Tongue (tissue), 2 donors: ENCODE measurements around the gene PDCL3. TPM values are rescaled to one million over a fixed set of nuclear protein-coding genes. Genes with fewer than 3 reads are reported as not detected.
A peak's percentile ranks its signal among the peaks of the same experiment; 100 is the strongest.

Source experiments
- DNase-seq: peaks from one replicate; pipeline ENCODE4 v3.0.0-alpha.2; 2015
- total RNA-seq: library from RNA; depleted of rRNA; stranded (reverse); fragments of >200 nt; gene quantifications from one replicate; pipeline ENCODE4 v1.2.3, GENCODE V29; 2014

The PDCL3 gene
- total RNA-seq: 20.9 TPM

DNA sequence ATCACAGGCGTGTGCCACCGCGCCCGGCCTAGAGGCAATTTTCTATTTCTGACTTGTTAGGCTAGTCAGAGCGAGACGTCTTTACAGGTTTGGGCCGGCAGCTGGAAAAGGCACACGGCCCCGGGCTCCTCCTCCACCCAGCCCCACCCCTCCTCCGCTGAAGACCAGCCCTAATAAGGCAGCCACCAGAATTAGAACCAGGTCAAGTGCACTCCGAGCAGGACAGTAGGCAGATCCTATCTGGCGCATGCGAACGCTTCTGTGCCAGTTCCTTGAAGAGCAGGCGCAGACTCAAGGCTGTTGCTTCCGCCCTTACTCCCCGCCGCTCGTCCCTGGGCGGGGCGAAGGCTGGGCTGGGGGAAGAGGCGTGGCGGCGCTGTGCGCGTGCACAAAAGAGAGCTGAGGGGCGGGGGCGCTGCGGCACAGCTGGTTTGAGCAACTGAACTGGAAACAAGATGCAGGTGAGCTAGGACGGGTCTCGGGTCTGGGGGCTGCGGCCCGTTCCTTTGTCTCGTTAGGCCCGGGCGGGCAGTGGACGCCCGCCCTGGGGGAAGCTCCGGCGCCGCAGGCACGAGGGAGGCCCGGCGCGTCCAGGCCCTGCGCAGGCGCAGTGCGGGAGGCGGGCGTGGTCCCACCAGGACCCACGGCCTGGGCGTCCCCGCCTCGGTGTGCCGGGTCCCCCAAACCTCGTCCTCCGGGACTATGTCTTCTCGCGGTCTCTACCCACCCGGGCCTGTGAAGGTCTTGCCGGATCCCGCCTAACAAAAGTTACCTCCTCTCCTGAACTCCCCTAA, at the start of gene PDCL3:
TSS of gene PDCL3 (plus strand) at position 381 of the 794 bp plus-strand sequence. CDS start at position 456, 75 bp downstream.
- peak; percentile 99 for DNase-seq

DNA sequence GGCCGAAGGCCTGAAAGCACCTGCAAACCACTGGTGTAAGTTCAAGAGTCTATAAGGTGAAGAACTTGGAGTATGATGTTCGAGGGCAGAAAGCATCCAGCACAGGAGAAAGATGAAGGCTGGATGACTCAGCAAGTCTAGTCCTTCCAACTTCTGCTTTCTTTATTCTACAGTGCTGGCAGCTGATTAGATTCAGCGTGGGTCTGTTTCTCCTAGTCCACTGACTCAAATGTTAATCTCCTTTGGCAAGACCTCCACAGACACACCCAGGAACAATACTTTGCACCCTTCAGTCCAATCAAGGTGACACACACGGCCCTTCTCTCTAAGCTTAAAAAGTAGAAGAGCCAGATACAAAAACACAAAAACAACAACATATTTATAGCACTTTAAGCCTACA, 49.1 kb upstream of the PDCL3 start:
- DNase-seq: no peak

DNA sequence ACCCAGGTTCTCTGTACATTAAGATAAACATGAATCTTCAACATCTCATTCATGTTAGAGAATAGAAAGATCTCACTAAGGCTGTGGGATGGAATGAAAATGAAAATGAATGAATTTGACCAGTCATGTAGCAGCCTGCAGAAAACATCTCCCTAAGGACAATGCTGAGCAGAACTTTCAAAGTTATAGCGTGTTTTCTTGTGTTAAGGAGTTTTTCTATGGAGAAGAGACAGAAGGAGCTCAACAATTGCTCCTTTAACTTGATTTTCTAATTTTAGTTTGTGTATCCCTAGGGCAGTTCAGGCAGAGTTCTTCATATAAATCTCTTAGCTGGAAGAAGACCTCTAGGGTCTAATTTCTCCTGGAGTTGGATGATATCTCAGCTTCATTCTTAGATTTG, 45.2 kb upstream of the PDCL3 start:
- DNase-seq: no peak

DNA sequence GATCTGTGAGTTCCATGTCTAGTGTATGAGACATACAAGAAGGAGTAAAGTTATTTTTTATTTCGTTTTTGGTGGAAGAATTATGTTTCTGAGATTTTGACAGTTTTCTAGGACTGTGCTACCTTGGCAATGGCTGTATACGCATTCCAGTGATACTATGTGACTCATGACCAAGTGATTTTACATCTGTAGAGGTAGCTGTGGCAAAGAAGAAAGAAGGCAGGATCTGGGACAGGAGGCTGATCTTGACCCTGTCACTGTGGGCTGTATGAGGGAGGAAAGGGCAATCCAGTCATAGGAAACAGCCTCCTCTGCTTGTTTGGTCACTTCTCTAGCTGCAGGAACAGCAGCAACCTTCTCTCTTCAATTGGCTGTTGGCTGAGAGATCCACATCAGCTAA, 44.0 kb upstream of the PDCL3 start:
- no peak for DNase-seq

DNA sequence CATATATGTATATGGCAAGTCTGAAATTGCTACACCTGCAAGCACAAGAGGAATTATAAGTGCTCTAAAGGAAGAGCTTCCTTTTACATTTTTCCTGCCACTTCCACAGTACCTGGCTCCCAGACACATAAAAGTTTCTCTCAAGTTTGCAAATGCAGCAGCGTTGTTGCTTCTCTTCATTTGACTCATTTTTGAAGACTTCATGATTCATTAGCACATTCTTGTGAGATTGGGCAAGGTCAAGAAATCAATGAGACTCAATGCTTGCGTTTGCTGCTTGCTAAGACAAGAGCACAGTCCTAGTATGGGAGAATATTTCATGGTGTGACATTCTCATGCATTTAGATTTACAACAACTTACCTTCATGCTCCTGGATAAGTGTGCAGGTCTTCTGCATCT, 42.6 kb upstream of the PDCL3 start:
- DNase-seq: no peak

DNA sequence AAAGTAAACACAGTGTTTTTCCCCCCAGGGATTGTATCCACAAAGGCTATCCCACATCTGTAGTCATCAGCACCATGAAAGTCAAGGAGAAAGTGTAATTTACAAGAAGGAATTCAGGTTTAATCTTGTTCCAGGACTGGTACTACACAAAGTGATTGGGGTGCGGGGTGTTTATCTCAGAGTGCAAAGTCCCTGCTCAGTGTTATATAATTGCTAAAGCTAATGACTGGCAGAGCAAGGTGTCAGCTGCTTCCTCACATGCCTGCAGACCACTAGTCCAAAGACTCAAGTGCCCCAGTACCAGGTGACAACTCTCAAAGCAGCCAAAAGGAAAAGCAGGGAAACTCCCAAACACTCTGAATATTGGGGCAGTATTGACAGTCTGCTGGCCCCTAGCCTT, 40.4 kb upstream of the PDCL3 start:
- no peak for DNase-seq

DNA sequence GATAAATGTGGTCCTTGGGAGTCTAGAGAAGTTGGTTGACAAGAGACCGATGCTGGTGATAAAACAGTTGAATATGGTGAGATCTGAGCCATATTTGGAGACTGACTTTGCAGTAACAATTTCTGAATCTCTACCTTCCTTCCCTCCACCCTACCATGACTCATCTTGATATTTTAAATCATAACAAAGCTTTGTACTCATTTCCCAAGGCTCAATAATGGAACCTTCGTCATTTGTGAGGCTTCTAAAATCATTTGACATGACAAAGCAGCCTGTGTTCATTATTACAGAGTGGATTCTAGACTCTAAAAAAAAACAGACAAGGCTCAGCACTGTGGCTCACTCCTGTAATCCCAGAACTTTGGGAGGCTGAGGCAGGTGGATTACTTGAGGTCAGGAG, 38.5 kb upstream of the PDCL3 start:
- DNase-seq: no peak

DNA sequence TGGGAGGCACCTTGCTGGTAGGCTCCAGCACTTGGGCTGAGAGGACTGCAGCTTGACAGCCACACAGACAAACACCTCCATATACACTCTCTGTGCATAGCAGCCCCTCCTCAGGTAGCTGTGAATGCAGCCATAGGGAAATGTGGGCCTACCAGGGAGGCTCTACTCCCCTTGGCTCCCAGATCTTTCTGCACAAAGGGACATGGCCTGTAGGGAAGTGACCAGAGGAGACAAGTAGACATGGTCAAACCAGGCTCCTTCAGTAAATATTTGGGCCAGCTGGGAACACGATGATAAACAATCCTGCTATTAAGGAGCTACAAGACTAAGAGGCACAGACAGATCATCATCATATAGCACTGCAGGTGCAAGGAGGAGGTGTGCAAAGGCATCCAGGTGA, 35.9 kb upstream of the PDCL3 start:
- no peak for DNase-seq

DNA sequence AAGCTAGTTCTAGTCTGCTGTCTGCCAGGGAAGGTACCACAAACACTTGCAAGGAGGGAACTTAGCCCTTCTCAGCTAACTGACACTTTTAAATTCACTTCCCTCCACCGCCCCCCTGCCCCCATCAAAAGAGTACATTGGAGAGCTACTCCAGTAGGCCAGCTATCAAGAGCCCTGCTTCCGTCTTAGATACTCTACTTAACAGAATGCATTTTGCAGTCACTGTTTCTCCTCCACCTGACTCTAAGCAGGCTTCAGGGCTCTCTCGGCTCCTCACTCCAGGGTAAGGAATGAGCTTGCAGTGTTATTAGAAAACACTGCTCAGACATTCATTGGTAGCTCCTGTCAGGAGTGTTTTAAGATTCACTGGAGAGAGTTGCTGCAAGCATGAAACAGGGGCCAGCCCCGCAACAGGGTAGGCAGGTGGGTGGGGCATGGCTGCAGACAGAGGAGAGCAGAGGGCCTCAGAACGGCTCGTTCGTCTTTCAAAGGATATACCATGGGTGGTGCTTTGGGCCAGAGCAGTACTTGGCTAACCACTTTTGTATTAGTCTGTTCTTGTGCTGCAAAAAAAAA, 35.3 kb upstream of the PDCL3 start:
- no peak for DNase-seq

DNA sequence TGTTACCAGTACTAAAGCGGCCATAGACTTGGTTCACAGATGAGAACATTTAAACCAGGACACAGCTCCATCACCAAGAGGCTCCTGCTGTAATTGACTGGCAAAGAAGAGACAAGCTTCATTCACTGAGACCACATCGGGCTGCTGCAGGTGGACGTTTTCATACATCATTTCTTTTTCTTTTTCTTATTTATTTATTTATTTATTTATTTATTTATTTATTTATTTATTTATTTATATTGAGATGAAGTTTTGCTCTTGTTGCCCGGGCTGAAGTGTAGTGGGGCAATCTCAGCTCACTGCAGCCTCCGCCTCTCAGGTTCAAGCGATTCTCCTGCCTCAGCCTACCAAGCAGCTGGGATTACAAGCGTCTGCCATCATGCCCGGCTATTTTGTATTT, 33.6 kb upstream of the PDCL3 start:
- DNase-seq: no peak

DNA sequence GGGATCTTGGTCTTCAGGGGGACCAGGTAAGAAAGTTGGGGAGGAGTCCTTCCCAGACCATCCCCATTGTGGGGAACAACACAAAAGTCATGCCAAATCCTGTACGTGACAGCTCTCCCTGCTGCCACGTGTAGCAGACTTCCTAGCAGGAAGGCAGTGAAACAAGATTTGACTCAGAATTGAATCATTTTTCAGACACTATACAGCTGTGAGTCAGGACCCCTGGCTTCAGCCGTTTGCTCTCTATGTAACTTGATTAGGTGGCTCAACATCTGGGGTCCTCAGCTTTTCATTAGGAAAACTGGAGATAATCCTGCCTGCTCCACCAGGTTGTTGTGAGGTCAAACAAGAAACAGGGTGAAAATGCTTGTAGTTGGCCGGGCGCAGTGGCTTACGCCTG, 32.9 kb upstream of the PDCL3 start:
- DNase-seq: no peak

DNA sequence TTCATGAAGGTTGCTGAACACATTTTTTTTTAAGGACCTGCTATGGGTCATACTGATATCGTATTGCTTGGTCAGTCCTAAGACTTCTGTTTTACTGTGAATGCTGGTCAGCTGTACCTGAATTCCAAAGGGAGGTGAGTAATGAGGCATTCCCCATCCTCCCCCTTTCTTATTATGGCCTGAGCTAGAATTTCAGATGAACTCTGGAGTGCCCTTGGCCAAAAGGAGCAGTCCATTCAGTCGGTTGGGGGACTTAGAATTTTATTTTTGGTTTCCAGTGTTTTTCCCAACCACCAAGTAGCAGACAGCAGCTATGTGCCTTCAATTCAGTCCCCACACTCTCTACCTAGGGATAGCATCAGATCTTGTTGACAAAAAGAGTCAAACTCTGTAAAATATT, 26.9 kb upstream of the PDCL3 start:
- DNase-seq: no peak

DNA sequence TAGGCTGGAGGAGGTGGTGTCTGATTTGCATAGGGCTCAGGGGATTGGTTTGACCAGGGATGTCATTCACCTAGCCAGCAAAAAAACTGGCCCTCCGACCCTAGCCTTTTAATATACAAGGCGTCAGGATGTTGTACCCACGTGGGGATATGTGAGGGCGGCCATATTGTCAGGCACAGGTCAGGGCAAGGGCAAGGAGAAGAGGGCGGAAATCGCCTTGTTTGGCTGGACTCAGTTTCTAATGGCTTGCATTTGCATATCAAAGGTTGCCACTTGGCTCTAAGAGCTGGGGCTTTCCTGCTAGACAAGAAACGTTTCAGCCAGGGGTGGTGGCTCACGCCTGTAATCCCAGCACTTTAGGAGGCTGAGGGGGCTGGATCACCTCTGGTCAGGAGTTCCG, 24.9 kb upstream of the PDCL3 start:
- no peak for DNase-seq

DNA sequence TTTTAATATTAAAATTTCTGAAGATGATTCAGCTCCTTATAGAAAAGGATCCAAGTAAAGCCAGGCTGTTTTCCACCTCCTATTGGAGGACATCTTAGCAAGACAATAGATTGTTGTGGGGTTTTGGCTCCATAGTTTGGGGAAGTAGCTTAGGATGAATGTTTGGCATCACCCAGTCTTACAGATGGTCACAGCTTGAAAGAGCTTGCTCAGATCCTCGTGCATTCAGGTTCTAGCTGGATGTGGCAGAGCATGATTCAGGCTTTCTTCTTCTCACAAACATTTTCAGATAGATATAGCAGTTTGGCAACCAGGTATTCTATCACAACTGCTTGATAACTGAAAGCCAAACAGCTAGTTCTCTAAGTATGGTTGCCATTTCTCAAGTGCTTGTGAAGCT, 23.6 kb upstream of the PDCL3 start:
- no peak for DNase-seq

DNA sequence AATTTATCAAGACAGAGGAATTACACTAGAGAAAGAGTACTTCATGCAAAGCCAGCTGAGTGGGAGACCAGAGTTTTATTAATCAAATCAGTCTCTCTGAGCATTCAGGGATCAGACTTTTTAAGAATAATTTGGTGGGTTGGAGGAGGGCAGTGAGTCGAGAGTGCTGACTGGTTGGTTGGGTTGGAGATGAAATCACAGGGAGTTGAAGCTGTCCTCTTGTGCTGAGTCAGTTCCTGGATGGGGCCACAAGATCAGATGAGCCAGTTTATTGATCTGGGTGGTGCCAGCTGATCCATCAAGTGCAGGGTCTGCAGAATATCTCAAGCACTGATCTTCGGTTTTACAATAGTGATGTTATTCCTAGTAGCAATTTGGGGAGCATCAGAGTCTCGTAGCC, 21.4 kb upstream of the PDCL3 start:
- no peak for DNase-seq

DNA sequence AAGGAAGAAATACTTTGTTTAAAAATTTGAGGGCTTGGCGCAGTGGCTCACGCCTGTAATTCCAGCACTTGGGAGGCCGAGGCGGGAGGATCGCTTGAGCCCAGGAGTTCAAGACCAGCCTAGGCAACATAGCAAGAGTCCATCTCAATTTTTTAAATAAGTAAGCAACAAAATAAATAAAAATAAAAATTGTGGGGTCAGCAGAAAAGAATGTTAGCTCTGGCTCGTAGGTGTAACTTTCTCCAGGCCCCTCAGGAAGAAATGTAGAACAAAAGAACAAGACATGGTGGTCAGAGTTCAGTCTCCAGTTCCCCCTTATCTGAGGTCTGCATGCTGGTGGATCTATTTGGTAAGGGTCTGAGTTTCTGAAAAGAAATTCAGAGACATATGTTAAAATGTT, 20.4 kb upstream of the PDCL3 start:
- no peak for DNase-seq

DNA sequence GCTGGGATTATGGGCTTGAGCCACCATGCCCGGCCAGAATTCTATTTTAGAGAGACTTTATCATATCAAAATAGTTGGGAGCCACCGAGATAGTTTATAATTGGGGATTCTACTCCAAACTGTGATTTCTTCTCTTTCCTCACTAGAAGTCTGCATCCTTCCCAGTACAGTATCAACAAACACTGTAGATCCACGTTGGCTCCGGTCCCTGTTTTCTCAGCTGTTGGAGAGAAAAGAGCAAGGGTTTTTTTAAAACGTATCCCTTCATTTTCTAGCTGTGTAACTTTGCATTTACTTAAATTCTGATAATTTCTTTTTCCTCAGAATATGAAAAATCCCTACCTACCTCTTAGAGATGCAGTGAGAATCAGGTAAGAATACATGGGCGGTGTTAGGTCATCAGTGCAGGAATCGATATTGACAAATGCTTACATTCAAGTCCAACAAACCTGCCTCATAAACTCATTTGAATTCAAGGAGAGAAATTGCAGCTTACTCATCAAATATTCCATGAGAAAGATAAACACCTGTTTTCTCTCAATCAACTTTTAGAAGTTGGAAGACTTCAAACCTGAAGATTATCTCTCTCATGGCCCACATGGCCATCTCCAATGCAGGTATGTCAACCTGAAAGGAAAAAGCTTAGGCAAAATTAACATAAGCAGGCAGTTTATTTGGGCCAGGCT, 17.7 kb upstream of the PDCL3 start:
- DNase-seq: peak; percentile 26

DNA sequence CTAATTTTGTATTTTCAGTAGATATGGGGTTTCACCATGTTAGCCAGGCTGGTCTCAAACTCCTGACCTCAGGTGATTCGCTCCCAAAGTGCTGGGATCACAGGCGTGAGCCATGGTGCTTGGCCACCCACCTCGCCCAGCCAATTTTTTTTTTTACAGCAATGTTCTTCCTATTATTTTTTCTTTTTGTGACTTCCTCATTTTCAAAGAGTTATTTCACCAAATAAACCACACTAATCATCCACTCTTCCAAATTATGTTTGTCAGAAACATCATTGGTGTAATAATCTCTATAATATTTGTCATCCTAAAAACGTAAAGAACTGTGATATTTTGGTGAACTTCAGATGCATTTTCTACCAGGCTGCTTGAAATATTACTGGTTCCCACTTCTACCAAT, 16.3 kb upstream of the PDCL3 start:
- DNase-seq: no peak

DNA sequence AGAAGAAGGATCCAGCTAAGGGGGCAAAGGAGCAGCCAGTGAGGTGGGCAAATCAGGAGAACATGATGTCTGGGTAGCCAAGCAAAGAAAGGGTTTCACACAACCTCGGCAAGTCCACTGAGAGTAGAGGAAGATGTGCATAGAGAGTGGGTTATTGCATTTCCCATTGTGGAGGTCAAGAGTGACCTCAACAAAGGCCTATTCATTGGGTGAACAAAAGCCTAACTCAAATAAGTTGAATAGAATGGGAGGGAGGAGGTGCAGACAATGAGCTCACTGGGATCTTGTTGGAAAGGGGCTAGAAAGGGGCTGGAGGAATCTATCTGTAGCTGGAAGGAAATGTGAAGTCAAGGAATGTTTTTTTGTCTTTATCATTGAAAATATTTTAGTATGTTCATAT, 14.0 kb upstream of the PDCL3 start:
- no peak for DNase-seq

DNA sequence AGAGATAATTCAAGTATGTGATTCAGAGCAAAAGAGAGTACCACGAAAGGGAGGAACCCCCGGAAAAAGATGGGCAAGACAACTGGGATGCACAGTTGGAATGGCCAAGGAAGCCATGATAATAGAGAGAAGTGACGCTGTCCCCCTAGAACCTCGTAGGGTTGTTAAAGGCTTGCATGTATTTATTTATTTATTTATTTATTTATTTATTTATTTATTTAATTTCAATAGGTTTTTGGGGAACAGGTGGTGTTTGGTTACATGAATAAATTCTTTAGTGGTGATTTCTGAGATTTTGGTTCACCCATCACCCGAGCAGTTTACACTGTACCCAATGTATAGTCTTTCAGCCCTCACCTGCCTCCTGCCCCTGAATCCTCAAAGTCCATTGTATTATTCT, 11.5 kb upstream of the PDCL3 start:
- no peak for DNase-seq

DNA sequence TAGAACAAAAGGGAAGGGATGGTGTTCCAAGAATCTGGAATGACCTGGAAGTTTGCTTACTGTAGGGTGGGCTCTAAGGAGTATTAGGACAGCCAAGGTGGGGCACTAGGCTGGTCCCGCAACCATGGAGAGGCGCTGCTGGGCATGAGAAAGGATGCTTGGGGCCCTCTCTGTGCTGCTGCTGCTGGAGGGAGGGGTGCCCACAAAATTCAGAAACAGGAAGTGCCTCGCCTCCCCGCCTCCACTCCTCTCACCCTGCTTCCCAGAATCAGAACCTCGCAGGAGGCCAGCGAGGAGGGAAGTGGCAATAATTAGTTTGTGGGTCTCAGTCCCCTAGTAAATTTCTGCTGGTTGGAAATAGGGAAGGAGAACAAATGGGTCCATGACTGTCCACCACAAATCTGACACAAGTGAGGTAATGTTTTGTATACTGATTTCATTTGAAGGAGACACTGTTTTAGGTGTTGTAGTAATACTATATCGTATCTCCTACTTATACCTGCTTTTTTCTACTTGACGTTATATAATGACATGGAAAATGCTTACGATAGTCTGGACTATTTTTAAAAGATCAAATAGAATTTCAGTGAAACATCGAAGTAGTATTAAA, 7.9 kb upstream of the PDCL3 start:
- DNase-seq: no peak

DNA sequence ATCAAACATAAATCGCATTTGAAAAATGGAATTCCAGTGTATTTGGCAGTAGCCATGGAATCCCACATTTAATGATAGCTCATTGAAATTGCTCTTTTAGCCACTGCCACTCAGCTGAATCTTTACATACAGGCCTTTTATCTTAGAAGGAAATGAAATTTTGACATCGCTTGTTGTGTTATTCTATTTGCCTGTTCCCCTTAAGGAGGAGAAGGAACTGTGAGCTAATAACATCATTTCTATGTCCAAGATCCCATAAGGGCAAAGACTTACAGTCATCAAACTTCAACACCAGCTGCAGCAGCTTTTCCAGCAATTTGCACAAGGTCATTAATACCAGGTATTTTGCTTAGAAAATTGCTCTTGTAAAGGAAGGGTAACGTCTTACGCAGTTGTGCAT, 6.0 kb upstream of the PDCL3 start:
- no peak for DNase-seq

DNA sequence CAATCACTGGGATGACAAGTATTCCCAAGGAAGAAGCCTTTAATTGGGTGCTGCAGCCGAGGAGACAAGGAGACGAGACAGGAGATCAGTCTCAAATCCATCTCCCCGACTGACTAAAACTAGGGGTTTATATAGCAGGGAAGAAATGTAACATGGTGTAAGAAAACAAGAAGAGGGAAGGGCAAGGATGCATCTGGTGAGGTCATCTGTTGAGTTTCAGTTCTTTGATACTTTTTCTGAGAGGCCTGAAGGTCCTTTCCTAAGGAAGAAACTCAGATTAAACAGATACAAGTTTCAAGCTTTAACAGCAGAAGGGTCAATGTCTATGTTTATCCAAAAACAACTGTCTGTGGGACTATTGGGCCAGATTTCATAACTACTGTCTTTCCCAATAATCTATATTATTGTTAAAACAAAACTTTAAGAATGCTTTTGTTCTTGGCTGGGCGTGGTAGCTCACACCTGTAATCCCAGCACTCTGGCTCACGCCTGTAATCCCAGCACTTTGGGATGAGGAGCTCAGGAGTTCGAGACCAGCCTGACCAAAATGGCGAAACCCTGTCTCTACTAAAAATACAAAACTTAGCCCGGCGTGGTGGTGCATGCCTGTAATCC, 2.5 kb upstream of the PDCL3 start:
- no peak for DNase-seq
